GM19193 (cell line): ENCODE results near the gene INPP5A.

Source experiments
- POLR2A ChIP-seq: IDR thresholded peaks from 4 replicates; pipeline ENCODE4 v1.6.1; 2011; ENCODE audit not compliant: insufficient read depth, insufficient read length; ENCODE audit errors: extremely low read depth

INPP5A gene

GRCh38 chr10:132498562-132499366 is 38.8 kb upstream of the INPP5A start:
- TF ChIP-seq POLR2A = no peak

GRCh38 chr10:132499367-132499685 is 38.3 kb upstream of the INPP5A start:
- TF ChIP-seq POLR2A = no peak

- no peak for TF ChIP-seq POLR2A
Observed at GRCh38 chr10:132500781-132501415, 36.7 kb upstream of the INPP5A start.

- TF ChIP-seq POLR2A = no peak
Observed at GRCh38 chr10:132502544-132503300, 34.9 kb upstream of the INPP5A start.

- no peak for TF ChIP-seq POLR2A
Observed at GRCh38 chr10:132503581-132504421, 33.8 kb upstream of the INPP5A start.

- TF ChIP-seq POLR2A = no peak
Observed at GRCh38 chr10:132504501-132505272, 32.9 kb upstream of the INPP5A start.

GRCh38 chr10:132506711-132507408 is 30.7 kb upstream of the INPP5A start:
- TF ChIP-seq POLR2A = no peak

- no peak for TF ChIP-seq POLR2A
Observed at GRCh38 chr10:132507409-132507955, 30.1 kb upstream of the INPP5A start.

GRCh38 chr10:132507956-132508490 is 29.6 kb upstream of the INPP5A start:
- no peak for TF ChIP-seq POLR2A

- TF ChIP-seq POLR2A = no peak
Observed at GRCh38 chr10:132508581-132509443, 28.8 kb upstream of the INPP5A start.

GRCh38 chr10:132509506-132510173 is 27.9 kb upstream of the INPP5A start:
- TF ChIP-seq POLR2A = no peak

GRCh38 chr10:132510174-132510611 is 27.4 kb upstream of the INPP5A start:
- no peak for TF ChIP-seq POLR2A
